Heart right ventricle (tissue), 16 donors: ENCODE data around the gene PIK3C2G. TPM values are rescaled to one million over a fixed set of nuclear protein-coding genes. Genes with fewer than 3 reads are reported as not detected.
A peak's percentile ranks its signal among the peaks of the same experiment; 100 is the strongest.
"Not testable (repeated sequence)": the region's sequence is repeated elsewhere in the genome, so short reads cannot be mapped to it uniquely, and the experiment has no call there.

Experiments used
- ATAC-seq, 8 donors: fragments of 200-7000 bp; cut with Tn5 transposase; one replicate each; pipeline ENCODE4 v1.9.1; 2020; ENCODE audit warnings: mild to moderate bottlenecking in 8 of 8, moderate library complexity in 8 of 8, moderate number of reproducible peaks in 1 of 8
- DNase-seq, 2 donors: peaks; one replicate each; pipeline ENCODE4 v3.0.0-alpha.2; 2020
- H3K27ac ChIP-seq, 10 donors: fragments of 200-600 bp; sonication (generic) in 2 of 10; one replicate each; pipeline versions ENCODE4 v1.5.0 to v1.8.0; 2020 to 2022; ENCODE audit warnings: mild to moderate bottlenecking in 3 of 10
- H3K27me3 ChIP-seq, 7 donors: fragments of 200-600 bp; one replicate each; pipeline ENCODE4 v1.8.0; 2021 to 2022; ENCODE audit warnings: mild to moderate bottlenecking in 2 of 7
- H3K36me3 ChIP-seq, 9 donors: fragments of 200-600 bp; sonication (generic) in 1 of 9; one replicate each; pipeline versions ENCODE4 v1.5.0 to v1.8.0; 2020 to 2022; ENCODE audit warnings: mild to moderate bottlenecking in 2 of 9
- H3K4me1 ChIP-seq, 9 donors: fragments of 200-600 bp; sonication (generic) in 1 of 9; one replicate each; pipeline versions ENCODE4 v1.5.0 to v1.8.0; 2020 to 2022; ENCODE audit warnings: mild to moderate bottlenecking in 4 of 9
- H3K4me3 ChIP-seq, 10 donors: fragments of 200-600 bp; sonication (generic) in 2 of 10; one replicate each; pipeline versions ENCODE4 v1.5.0 to v1.8.0; 2020 to 2022; ENCODE audit warnings: mild to moderate bottlenecking in 7 of 10, moderate library complexity in 2 of 10
- H3K9me3 ChIP-seq, 11 donors: fragments of 200-600 bp in 10 of 11; sonication (generic) in 2 of 11; one replicate each; pipeline versions ENCODE4 v1.5.0 to v1.8.0; 2013 to 2022; ENCODE audit warnings: mild to moderate bottlenecking in 2 of 11, control low read depth in 1 of 11, moderate library complexity in 1 of 11
- CTCF ChIP-seq, 9 donors: fragments of 200-600 bp; sonication (generic) in 2 of 9; IDR thresholded peaks; one replicate each; pipeline versions ENCODE4 v1.5.0 to v1.8.0; 2021 to 2022; ENCODE audit warnings: antibody characterized with exemption in 9 of 9, mild to moderate bottlenecking in 5 of 9, moderate library complexity in 1 of 9
- WGBS, 2 donors: extraction: QIAGEN DNeasy Blood & Tissue Kit; methylation state at CpG; one replicate each; pipeline ENCODE4 v1.1.7; 2013; ENCODE audit warnings: inconsistent platforms in 1 of 2; 5-methylcytosine and 5-hydroxymethylcytosine counted together
- intact Hi-C, 10 donors: fragments of 100-400 bp; cut with DNase I; formaldehyde crosslinking; loops; one replicate each; pipeline versions ENCODE4 v1.11.1 to v1.14.2; 2022
- polyA plus RNA-seq, 2 donors: library from polyadenylated mRNA; stranded (reverse); fragments of 200-250 nt; gene quantifications; one replicate each; pipeline ENCODE4 v1.2.3, GENCODE V29; 2013
- total RNA-seq, 10 donors: library from RNA; stranded (reverse); fragmentation: NEBNext Ultra II Directional in 3 of 10; extraction: Animal tissue kit (Norgen Biotek cat#: 25700) in 3 of 10; gene quantifications; one replicate each; pipeline versions ENCODE4 v1.2.1 to v1.2.4, GENCODE V29; 2021 to 2023
- donor health status: Arrhythmogenic right ventricular cardiomyopathy.
- donor health status: ischemic (EF 13 %, LVEDD 7.1; RV severe dilation, severe dysfunction).
- donor health status: healthy with polysubstance abuse.
- donor health status: DM: no; HTN: yes; CAD: no.
- donor health status: DM: no; HTN: no; CAD: no.
- donor health status: ischemic (EF 25% LVEDD 6.9; RV normal size, moderate dysfunction).
- donor health status: ischemic (EF 25% LVEDD 5.7; RV mildly dilated, moderate dysfunction).
- donor health status: healthy.
- donor health status: DM: yes; HTN: yes; CAD: no.
- donor health status: Ischemic cardiomyopathy.
- donor health status: ischemic (EF 35%, LVEDD 5.7; RV mildly dilated, moderate dysfunction).
- donor health status: nonischemic (EF 11% LVEDD 7.7; RV severe dilation, severe dysfunction).
- donor health status: DM: yes; HTN: yes; CAD: no.
- donor health status: PGD.
- donor health status: ischemic (EF 29% LVEDD 5.4; RV normal size, mild dysfunction).
- donor health status: nonischemic (EF 23%, LVEDD 6.1; RV moderate dilation, normal function).

The PIK3C2G gene
- total and polyA plus RNA-seq, 12 donors: not detected

DNA sequence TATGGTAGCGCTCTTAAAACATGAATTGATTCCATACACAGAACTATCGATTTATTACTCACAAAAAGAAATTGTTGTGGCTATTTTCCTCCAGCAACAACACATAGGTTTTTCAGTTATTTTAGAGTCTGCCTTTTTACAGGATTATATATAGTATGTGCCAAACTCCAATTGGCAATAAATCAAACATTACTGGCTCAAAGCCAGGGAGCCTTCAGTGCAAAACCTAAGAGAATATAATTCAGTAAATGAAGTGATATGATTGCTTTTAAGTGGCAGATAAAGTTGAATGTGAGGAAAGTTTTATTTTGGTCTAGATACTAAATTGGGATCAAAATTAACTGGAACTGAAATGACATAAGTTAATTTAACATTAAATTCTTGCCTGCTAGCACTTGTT is 234.8 kb downstream of the PIK3C2G start:
- ATAC-seq (no peak), DNase-seq (no peak)
- 92 to 94% methylated on average over 2 of the region's 2 CpGs for WGBS, 2 donors
- intact Hi-C loops: no loop called here
- no peaks in the 10 kb centered on the region for H3K36me3 ChIP-seq
- peaks cover 0 to 9% (median 0%) of the 10 kb centered on the region in 11 donors for H3K9me3 ChIP-seq
- H3K27me3 ChIP-seq: no peaks in the 10 kb centered on the region
- no peak for TF ChIP-seq CTCF (IDR thresholded peaks at IDR 0.05)
- no peaks in the 10 kb centered on the region for H3K4me1 ChIP-seq
- H3K27ac ChIP-seq: no peak overlapping the region
- H3K4me3 ChIP-seq: no peak overlapping the region

DNA sequence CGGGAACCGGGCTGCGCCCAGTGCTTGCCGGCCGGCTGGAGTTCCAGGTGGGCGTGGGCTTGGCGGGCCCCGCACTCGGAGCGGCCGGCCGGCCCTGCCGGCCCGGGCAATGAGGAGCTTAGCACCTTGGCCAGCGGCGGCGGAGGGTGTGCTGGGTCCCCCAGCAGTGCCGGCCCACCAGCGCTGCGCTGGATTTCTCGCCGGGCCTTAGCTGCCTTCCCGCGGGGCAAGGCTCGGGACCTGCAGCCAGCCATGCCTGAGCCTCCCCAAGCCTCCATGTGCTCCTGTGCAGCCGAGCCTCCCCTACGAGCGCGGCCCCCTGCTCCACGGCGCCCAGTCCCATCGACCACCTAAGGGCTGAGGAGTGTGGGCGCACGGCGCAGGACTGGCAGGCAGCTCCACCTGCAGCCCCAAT is 238.8 kb downstream of the PIK3C2G start:
- DNase-seq, intact Hi-C loops, H3K27me3 ChIP-seq, H3K36me3 ChIP-seq, H3K27ac ChIP-seq, ATAC-seq, H3K9me3 ChIP-seq, H3K4me3 ChIP-seq, H3K4me1 ChIP-seq: not testable (repeated sequence)
- WGBS, 2 donors: 96 to 98% methylated on average over 28 to 35 of the region's 35 CpGs

DNA sequence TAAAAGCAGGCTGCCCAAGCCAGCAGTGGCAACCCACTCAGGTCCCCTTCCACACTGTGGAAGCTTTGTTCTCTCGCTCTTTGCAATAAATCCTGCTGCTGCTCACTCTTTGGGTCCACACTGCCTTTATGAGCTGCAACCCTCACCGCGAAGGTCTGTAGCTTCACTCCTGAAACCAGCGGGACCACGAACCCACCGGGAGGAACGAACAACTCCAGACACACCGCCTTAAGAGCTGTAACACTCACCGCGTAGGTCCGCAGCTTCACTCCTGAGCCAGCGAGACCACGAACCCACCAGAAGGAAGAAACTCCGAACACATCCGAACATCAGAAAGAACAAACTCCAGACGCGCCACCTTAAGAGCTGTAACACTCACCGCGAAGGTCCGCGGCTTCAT is 239.4 kb downstream of the PIK3C2G start:
- WGBS, 2 donors: 96% methylated on average over 21 of the region's 21 CpGs
- DNase-seq: not testable (repeated sequence)

GRCh38 chr12:18502422-18502968 is 241.2 kb downstream of the PIK3C2G start:
- H3K27me3 ChIP-seq: no peaks in the 10 kb centered on the region
- peaks cover 0 to 9% (median 0%) of the 10 kb centered on the region in 11 donors for H3K9me3 ChIP-seq
- ATAC-seq: no peak
- no peak for DNase-seq
- no peaks in the 10 kb centered on the region for H3K36me3 ChIP-seq
- H3K4me3 ChIP-seq: no peak overlapping the region
- no peak overlapping the region for H3K27ac ChIP-seq
- intact Hi-C loops: no loop called here
- H3K4me1 ChIP-seq: no peaks in the 10 kb centered on the region
- WGBS, 2 donors: 94 to 95% methylated on average over 7 of the region's 7 CpGs
- no peak for TF ChIP-seq CTCF (IDR thresholded peaks at IDR 0.05)

More for the DNA sequence above, 239.4 kb downstream of the PIK3C2G start:
- H3K27me3 ChIP-seq, H3K36me3 ChIP-seq, H3K9me3 ChIP-seq, H3K4me1 ChIP-seq, H3K4me3 ChIP-seq, H3K27ac ChIP-seq, ATAC-seq, intact Hi-C loops: not testable (repeated sequence)

- no peaks in the 10 kb centered on the region for H3K27me3 ChIP-seq
- no peaks in the 10 kb centered on the region for H3K36me3 ChIP-seq
- DNase-seq: no peak
- H3K27ac ChIP-seq: no peak overlapping the region
- no peak overlapping the region for H3K4me3 ChIP-seq
- 97% methylated on average over 6 of the region's 6 CpGs for WGBS, 2 donors
- no peak for TF ChIP-seq CTCF (IDR thresholded peaks at IDR 0.05)
- no peaks in the 10 kb centered on the region for H3K4me1 ChIP-seq
- H3K9me3 ChIP-seq: peaks cover 0 to 51% (median 21%) of the 10 kb centered on the region in 11 donors
- ATAC-seq: peak in 1 of 8 donors; percentile 47
- intact Hi-C loops: no loop called here
Observed at GRCh38 chr12:18521461-18521860, 260.1 kb downstream of the PIK3C2G start.
